ENCODE results near the gene RNASE1. TPM values are rescaled to one million over a fixed set of nuclear protein-coding genes. Genes with fewer than 3 reads are reported as not detected.
A peak's percentile ranks its signal among the peaks of the same experiment; 100 is the strongest.
"Not testable (repeated sequence)": the region's sequence is repeated elsewhere in the genome, so short reads cannot be mapped to it uniquely, and the experiment has no call there.

The RNASE1 gene
- polyA plus RNA-seq (ENCODE audit: low read depth in 6 of 6): under 1 TPM in 1 of 6 donors, not detected in 5; 0.40 TPM

DNA sequence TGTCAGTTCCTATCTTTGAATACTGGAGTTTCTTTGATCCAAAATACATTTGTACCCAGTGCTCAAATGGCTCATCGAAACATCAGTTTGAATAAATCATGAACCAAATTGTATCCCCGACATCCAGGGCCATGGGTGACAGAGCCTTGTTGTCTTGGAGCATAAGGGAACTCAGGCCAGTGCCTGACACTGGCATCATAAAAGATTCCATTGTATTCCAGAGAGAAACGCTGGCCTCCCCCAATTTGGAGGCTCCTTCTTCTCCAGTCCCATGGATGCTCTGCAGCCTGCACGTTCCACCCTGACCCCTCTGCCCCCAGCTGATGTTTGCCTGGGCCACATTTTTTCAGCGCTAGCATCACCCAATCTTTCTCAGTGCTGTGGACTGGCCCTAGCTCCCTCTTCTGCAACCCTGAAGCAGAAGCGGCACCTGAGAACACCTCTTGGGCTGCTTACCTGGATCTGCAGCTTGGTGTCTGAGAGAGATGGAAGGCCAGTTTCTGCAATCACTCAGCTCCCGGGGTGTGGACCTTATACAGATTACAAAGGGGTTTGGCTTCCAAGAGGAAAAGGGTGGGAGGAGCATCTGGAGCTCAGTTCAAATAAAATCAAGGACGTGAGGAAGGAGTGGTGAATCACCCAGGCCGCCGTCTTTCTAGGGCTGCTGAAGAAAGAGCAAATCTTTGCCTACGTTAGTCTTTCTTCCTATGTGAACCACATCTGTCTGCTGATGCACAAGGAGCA lies at the start of gene RNASE1:
RNASE1 (minus strand) TSS at position 504 of the 744 bp plus-strand sequence. CDS start 776 bp downstream, outside the sequence.
- peak within 1 kb of the TSS in 3 of 6 donors; percentile 41 to 84 (median 54) for H3K27ac Mint-ChIP-seq
- DNase-seq (no peak), ATAC-seq (ENCODE audit: low read depth in 2 of 2) (no peak)
- H3K36me3 Mint-ChIP-seq: no peaks in the 10 kb centered on the region
- no peaks in the 10 kb centered on the region for H3K27me3 Mint-ChIP-seq
- no peaks in the 10 kb centered on the region for H3K9me3 Mint-ChIP-seq
- H3K4me1 Mint-ChIP-seq: peaks cover 26 to 55% (median 52%) of the 10 kb centered on the region in 3 donors
- H3K4me3 Mint-ChIP-seq: peak within 1 kb of the TSS in 1 of 8 donors; percentile 7

DNA sequence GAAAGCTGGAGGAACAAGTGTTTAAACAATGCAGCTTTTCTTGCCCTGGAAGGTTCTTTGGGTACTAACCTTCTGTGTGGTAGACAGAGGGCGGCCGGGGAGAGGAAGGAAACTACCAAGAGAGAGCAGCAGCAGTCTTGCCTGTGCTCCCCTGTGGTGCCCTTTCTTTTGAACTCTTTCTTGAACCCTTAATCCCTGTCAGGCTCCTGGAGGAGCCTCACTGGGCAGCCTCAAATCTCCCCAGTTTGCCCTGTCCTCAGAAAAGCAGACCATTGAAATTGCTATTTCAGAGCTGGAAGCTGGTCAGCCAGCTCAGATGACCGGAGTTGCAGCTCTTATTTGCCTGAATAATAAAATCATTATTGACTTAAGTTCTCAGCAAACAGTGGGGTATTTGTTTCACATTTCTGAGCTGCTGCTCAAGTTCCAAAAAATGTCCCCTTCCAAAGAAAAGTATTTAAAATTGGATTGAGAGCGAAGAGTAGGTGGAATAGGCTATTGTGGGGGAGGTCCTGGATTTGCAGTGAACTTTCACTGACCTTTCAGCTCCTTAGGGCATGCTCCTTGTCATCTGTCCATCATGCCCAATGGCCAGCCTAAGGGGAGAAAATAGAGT lies 46.4 kb upstream of the RNASE1 start:
- H3K9me3 Mint-ChIP-seq: no peaks in the 10 kb centered on the region
- peak overlapping the region in 1 of 6 donors; percentile 75 for H3K27ac Mint-ChIP-seq
- no peak overlapping the region for H3K4me3 Mint-ChIP-seq
- ATAC-seq (ENCODE audit: low read depth in 2 of 2) (no peak), DNase-seq (no peak)
- no peaks in the 10 kb centered on the region for H3K27me3 Mint-ChIP-seq
- peaks cover 14 to 19% (median 16%) of the 10 kb centered on the region in 3 donors for H3K4me1 Mint-ChIP-seq
- H3K36me3 Mint-ChIP-seq: no peaks in the 10 kb centered on the region

DNA sequence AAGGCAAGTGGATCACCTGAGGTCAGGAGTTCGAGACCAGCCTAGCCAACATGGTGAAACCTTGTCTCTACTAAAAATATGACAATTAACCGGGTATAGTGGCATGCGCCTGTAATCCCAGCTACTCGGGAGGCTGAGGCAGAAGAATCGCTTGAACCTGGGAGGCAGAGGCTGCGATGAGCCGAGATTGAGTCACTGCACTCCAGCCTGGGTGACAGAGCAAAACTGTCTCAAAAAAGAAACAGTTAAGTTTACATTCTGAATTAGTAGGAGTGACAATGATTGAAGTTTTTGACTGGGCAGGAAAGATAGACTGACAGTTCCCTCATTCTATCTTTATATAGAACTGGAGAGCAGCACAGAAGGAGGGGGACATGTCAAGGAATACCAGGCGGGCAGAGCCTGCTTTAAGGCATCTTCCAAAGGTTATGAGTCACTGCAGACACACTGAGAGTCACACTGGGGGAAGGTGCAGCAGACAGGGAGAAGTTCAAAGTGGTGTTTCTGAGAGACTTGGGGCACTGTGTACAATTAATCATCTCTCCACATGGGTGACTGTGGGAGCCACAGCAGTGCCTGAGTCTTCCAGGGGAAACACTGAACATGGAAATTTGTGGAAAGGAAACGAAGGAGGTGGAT lies 45.8 kb upstream of the RNASE1 start:
- H3K27me3 Mint-ChIP-seq: no peaks in the 10 kb centered on the region
- peak overlapping the region in 3 of 6 donors; percentile 75 to 92 (median 76) for H3K27ac Mint-ChIP-seq
- H3K4me3 Mint-ChIP-seq: peak overlapping the region in 1 of 8 donors; percentile 0
- peaks cover 14 to 19% (median 16%) of the 10 kb centered on the region in 3 donors for H3K4me1 Mint-ChIP-seq
- H3K36me3 Mint-ChIP-seq: no peaks in the 10 kb centered on the region
- DNase-seq: no peak
- no peaks in the 10 kb centered on the region for H3K9me3 Mint-ChIP-seq
- no peak for ATAC-seq (ENCODE audit: low read depth in 2 of 2)

GRCh38 chr14:20846560-20846959 lies 43.9 kb upstream of the RNASE1 start:
- no peak for DNase-seq
- Mint-ChIP-seq H3K4me1 (peaks cover 14 to 19% (median 19%) of the 10 kb centered on the region in 3 donors), H3K9me3 (no peaks in the 10 kb centered on the region), H3K4me3 (peak overlapping the region in 1 of 8 donors; percentile 51), H3K27me3 (no peaks in the 10 kb centered on the region), H3K27ac (peak overlapping the region in 1 of 6 donors; percentile 28), H3K36me3 (no peaks in the 10 kb centered on the region)
- ATAC-seq (ENCODE audit: low read depth in 2 of 2): no peak

DNA sequence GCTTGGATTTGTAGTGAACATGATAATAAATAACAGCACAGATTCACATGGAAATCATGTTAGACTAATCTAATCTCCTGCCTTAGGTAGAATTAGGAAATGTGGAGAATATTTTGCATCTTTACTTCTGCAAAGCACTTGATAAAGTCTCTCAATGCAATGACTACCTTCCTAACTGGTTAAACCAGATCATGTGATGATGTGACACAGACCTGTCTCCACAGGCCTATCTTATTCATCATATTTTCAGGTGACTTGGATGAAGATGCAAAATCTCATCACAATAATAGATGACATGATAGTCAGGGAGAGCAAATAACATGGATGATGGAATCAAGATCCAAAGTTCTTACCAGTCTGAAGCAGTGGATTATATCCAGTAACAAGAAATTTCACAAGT lies 38.5 kb upstream of the RNASE1 start:
- Mint-ChIP-seq H3K4me1 (peaks cover 4 to 6% (median 4%) of the 10 kb centered on the region in 3 donors), H3K36me3 (no peaks in the 10 kb centered on the region), H3K27me3 (no peaks in the 10 kb centered on the region), H3K4me3 (no peak overlapping the region), H3K9me3 (no peaks in the 10 kb centered on the region), H3K27ac (no peak overlapping the region)
- no peak for DNase-seq
- no peak for ATAC-seq (ENCODE audit: low read depth in 2 of 2)

GRCh38 chr14:20837831-20838230 lies 35.2 kb upstream of the RNASE1 start:
- DNase-seq (no peak), ATAC-seq (ENCODE audit: low read depth in 2 of 2) (no peak)
- peaks cover 0 to 11% of the 10 kb centered on the region in 2 donors for H3K36me3 Mint-ChIP-seq
- no peaks in the 10 kb centered on the region for H3K27me3 Mint-ChIP-seq
- peaks cover 0 to 7% (median 0%) of the 10 kb centered on the region in 7 donors for H3K9me3 Mint-ChIP-seq
- peaks cover 0 to 4% (median 0%) of the 10 kb centered on the region in 3 donors for H3K4me1 Mint-ChIP-seq
- peak overlapping the region in 1 of 6 donors; percentile 5 for H3K27ac Mint-ChIP-seq
- H3K4me3 Mint-ChIP-seq: no peak overlapping the region

DNA sequence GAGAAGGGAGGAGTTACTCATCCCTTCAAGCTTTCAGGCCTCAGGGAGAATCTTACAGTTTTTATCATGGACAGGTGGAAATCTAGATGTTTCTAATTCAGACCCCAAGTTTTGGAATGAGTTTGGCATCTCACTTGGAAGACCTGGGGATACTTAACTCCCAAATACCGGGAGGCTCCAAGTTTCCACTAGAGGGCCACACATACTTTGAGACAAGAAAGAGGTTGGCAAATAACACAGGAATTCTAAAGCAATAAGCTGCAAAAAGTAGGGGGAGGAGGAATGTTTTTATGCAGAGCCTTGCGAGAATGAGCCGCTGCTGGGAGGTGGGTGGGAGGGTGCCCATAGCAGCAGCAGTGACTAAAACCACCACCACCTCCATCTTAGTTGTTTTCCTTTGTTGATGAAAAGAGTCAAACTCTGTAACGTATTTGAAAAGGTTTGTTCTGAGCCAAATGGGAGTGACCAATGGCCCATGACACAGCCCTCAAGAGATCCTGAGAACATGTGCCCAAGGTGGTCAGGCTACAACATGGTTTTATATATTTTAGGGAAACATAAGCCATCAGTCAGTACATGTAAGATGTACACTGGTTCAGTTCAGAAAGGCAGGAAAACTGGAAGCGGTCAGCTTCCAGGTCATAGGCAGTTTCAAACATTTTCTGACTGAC lies 34.2 kb upstream of the RNASE1 start:
- Mint-ChIP-seq H3K4me1 (peaks cover 0 to 1% (median 0%) of the 10 kb centered on the region in 3 donors), H3K27ac (peak overlapping the region in 1 of 6 donors; percentile 6), H3K9me3 (peaks cover 0 to 7% (median 0%) of the 10 kb centered on the region in 7 donors), H3K27me3 (no peaks in the 10 kb centered on the region), H3K36me3 (peaks cover 0 to 11% of the 10 kb centered on the region in 2 donors), H3K4me3 (no peak overlapping the region)
- no peak for DNase-seq
- ATAC-seq (ENCODE audit: low read depth in 2 of 2): no peak

- Mint-ChIP-seq H3K27me3 (no peaks in the 10 kb centered on the region), H3K27ac (peak overlapping the region in 1 of 6 donors; percentile 72), H3K36me3 (peaks cover 0 to 11% of the 10 kb centered on the region in 2 donors), H3K4me3 (no peak overlapping the region), H3K4me1 (peaks cover 0 to 1% (median 0%) of the 10 kb centered on the region in 3 donors), H3K9me3 (peaks cover 0 to 7% (median 0%) of the 10 kb centered on the region in 7 donors)
- DNase-seq (no peak), ATAC-seq (ENCODE audit: low read depth in 2 of 2) (no peak)
Measured at GRCh38 chr14:20834899-20835298, 32.3 kb upstream of the RNASE1 start.

DNA sequence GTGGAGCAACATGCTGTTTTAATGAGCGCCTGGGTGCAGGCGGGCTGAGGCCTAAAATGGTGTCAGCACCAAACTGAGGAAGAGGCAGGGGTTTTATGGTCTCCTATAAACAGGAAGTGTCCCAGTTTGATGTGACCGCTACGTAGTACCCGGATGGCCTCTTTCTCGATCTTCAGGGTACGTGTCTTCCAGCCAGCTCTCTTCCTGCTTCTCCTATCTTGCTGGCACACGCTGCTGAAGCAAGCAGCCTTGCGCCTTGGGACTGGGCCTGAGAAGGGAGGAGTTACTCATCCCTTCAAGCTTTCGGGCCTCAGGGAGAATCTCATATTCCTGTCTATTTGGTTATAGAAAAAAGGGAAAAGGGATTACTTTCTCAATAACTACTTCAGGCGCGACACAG lies 28.2 kb upstream of the RNASE1 start:
- Mint-ChIP-seq H3K27ac (no peak overlapping the region), H3K4me1 (peaks cover 0 to under 1% (median 0%) of the 10 kb centered on the region in 3 donors), H3K9me3 (peaks cover 0 to 7% (median 0%) of the 10 kb centered on the region in 7 donors), H3K27me3 (no peaks in the 10 kb centered on the region), H3K36me3 (peaks cover 0 to 11% of the 10 kb centered on the region in 2 donors), H3K4me3 (no peak overlapping the region)
- ATAC-seq (ENCODE audit: low read depth in 2 of 2): no peak
- no peak for DNase-seq

DNA sequence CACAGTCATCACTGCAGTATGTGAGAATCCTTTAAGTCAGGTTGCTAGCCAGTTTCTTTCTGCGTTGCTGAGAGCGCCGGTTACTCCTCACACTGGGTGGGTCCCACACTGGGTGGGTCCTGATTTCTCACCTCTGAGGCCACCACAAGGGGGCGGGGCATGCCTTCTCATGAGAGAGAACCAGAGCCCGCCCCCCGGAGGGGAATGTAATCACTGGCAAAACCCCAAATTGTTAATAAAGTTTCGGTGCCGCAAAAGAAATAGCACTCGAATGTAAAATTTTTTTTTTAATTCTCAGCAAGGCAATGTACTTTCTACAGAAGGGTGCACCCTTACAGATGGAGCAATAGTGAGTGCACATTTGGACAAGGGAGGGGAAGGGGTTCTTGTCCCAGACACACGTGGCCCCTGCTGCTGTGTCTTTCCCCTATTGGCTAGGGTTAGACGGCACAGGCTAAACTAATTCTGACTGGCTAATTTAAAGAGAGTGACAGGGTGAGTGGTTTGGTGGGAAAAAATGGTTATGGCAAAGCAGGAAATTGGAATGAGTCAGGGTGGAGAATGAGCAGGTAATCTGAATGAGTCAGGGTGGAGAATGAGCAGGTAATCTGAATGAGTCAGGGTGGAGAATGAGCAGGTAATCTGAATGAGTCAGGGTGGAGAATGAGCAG lies 25.5 kb upstream of the RNASE1 start:
- DNase-seq; H3K4me1 Mint-ChIP-seq; H3K27me3 Mint-ChIP-seq; ATAC-seq (ENCODE audit: low read depth in 2 of 2); H3K9me3 Mint-ChIP-seq; H3K4me3 Mint-ChIP-seq; H3K36me3 Mint-ChIP-seq: not testable (repeated sequence)
- peak overlapping the region in 1 of 6 donors; percentile 68 for H3K27ac Mint-ChIP-seq

GRCh38 chr14:20827326-20827725 lies 24.7 kb upstream of the RNASE1 start:
- H3K27me3 Mint-ChIP-seq: peaks cover 0 to 5% (median 0%) of the 10 kb centered on the region in 3 donors
- DNase-seq (no peak), ATAC-seq (ENCODE audit: low read depth in 2 of 2) (no peak)
- H3K4me3 Mint-ChIP-seq: peak overlapping the region in 1 of 8 donors; percentile 32
- peak overlapping the region in 1 of 6 donors; percentile 32 for H3K27ac Mint-ChIP-seq
- H3K4me1 Mint-ChIP-seq: no peaks in the 10 kb centered on the region
- peaks cover 0 to 7% (median 0%) of the 10 kb centered on the region in 7 donors for H3K9me3 Mint-ChIP-seq
- H3K36me3 Mint-ChIP-seq: no peaks in the 10 kb centered on the region

- not testable (repeated sequence) for H3K27me3 Mint-ChIP-seq; H3K4me3 Mint-ChIP-seq; H3K36me3 Mint-ChIP-seq; H3K27ac Mint-ChIP-seq; DNase-seq; ATAC-seq (ENCODE audit: low read depth in 2 of 2); H3K9me3 Mint-ChIP-seq; H3K4me1 Mint-ChIP-seq
Measured at GRCh38 chr14:20826666-20827065, 24.0 kb upstream of the RNASE1 start.
